HG03025 (cell line): ENCODE measurements around the gene IARS1.

Experiments
- ATAC-seq: cut with Tn5 transposase; IDR thresholded peaks from one replicate; pipeline ENCODE4 v1.9.1; 2021; ENCODE audit warnings: mild to moderate bottlenecking, moderate library complexity; ENCODE audit not compliant: unreplicated experiment, low FRiP score

The IARS1 gene

GRCh38 chr9:92293452-92294296 is at the start of gene IARS1:
TSS of gene IARS1 (minus strand) at chr9:92293697. CDS start at chr9:92289419, 4,278 bp downstream.
- peak; percentile 94 for ATAC-seq

GRCh38 chr9:92342825-92343488 is 49.5 kb upstream of the IARS1 start:
- ATAC-seq, result no peak

GRCh38 chr9:92341578-92341977 is 48.1 kb upstream of the IARS1 start:
- ATAC-seq, result no peak

- ATAC-seq, result no peak
Measured at GRCh38 chr9:92333282-92333634, 39.8 kb upstream of the IARS1 start.

GRCh38 chr9:92332577-92333281 is 39.2 kb upstream of the IARS1 start:
- ATAC-seq, result no peak

- ATAC-seq, result no peak
Measured at GRCh38 chr9:92328225-92328624, 34.7 kb upstream of the IARS1 start.

GRCh38 chr9:92327283-92327850 is 33.9 kb upstream of the IARS1 start:
- no peak for ATAC-seq

- peak; percentile 2 for ATAC-seq
Measured at GRCh38 chr9:92325991-92326500, 32.5 kb upstream of the IARS1 start.

- ATAC-seq, result peak; percentile 88
Measured at GRCh38 chr9:92325269-92325990, 31.9 kb upstream of the IARS1 start, which contains the start of the genes CENPP and NOL8. TSS of gene CENPP (plus strand) at chr9:92325953. TSS of gene NOL8 (minus strand) at chr9:92325350. CDS start at chr9:92324161, 1,189 bp downstream.

GRCh38 chr9:92324889-92325268 is 31.4 kb upstream of the IARS1 start:
- ATAC-seq, result peak; percentile 11

- ATAC-seq, result no peak
Measured at GRCh38 chr9:92324431-92324830, 30.9 kb upstream of the IARS1 start.

- ATAC-seq, result no peak
Measured at GRCh38 chr9:92315456-92315855, 22.0 kb upstream of the IARS1 start.

- ATAC-seq, result no peak
Measured at GRCh38 chr9:92313624-92314012, 20.1 kb upstream of the IARS1 start.

- no peak for ATAC-seq
Measured at GRCh38 chr9:92312887-92313623, 19.6 kb upstream of the IARS1 start.

- no peak for ATAC-seq
Measured at GRCh38 chr9:92310562-92310961, 17.1 kb upstream of the IARS1 start.

- ATAC-seq, result no peak
Measured at GRCh38 chr9:92308893-92309292, 15.4 kb upstream of the IARS1 start.

GRCh38 chr9:92300936-92301335 is 7.4 kb upstream of the IARS1 start:
- ATAC-seq, result no peak

- ATAC-seq, result no peak
Measured at GRCh38 chr9:92299116-92299515, 5.6 kb upstream of the IARS1 start.

- no peak for ATAC-seq
Measured at GRCh38 chr9:92298036-92298435, 4.5 kb upstream of the IARS1 start.
